22Rv1 (cell line): ENCODE measurements around the gene MMP17.

ENCODE experiments used
- CTCF ChIP-seq: fragments of 450-650 bp; IDR thresholded peaks from 2 replicates; pipeline ENCODE4 v1.5.1; 2017; ENCODE audit warnings: mild to moderate bottlenecking
- ZFX ChIP-seq: fragments of 450-650 bp; IDR thresholded peaks from 2 replicates; pipeline ENCODE4 v1.6.1; 2017; ENCODE audit warnings: antibody characterized with exemption, borderline replicate concordance

GRCh38 chr12:131896811-131897270, 68.6 kb downstream of the MMP17 start:
- TF ChIP-seq CTCF (no peak), ZFX (no peak)
